ENCODE data around the gene ARHGAP23.
"Not testable (repeated sequence)": the region's sequence is repeated elsewhere in the genome, so short reads cannot be mapped to it uniquely, and the experiment has no call there.

Gene ARHGAP23

DNA sequence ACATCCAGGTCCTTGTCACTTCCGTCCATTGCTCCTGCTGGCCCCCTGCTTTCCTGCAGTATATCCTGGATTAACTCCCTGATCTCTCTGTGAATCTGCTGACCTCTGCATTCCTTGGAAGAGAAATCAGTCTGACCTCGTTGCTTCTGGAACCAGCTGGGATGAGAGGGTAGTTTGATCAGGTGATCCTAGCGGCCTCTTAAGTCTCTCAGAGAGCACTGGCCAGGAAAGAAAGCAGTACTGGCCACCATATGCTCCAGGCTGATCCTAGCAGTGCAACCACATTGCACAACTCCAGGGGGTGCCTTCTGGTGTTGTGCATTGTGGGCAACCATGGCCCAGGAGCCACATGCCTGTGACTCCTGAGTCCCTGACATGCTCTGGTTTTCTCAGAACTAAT, 79.2 kb downstream of the ARHGAP23 start:
- DNase-seq (ENCODE audit: insufficient read length, low spot score) (no peak), FAIRE-seq (no peak)
- TF ChIP-seq POLR2AphosphoS5 (IDR thresholded peaks at IDR 0.05; ENCODE audit: low read depth, low read length), result no peak
- TF ChIP-seq POLR2A (IDR thresholded peaks at IDR 0.05; ENCODE audit: low read depth, low read length), result no peak
- no peak for TF ChIP-seq PAX5 (IDR thresholded peaks at IDR 0.05; ENCODE audit: insufficient read depth, low read length, severe bottlenecking)
- no peak for TF ChIP-seq SPI1 (IDR thresholded peaks at IDR 0.05; ENCODE audit: low read depth, low read length)
- no peak for TF ChIP-seq POU2F2 (IDR thresholded peaks at IDR 0.05; ENCODE audit: low read depth, low read length)
- TF ChIP-seq TAF1 (IDR thresholded peaks at IDR 0.05; ENCODE audit: low read depth, low read length), result no peak

DNA sequence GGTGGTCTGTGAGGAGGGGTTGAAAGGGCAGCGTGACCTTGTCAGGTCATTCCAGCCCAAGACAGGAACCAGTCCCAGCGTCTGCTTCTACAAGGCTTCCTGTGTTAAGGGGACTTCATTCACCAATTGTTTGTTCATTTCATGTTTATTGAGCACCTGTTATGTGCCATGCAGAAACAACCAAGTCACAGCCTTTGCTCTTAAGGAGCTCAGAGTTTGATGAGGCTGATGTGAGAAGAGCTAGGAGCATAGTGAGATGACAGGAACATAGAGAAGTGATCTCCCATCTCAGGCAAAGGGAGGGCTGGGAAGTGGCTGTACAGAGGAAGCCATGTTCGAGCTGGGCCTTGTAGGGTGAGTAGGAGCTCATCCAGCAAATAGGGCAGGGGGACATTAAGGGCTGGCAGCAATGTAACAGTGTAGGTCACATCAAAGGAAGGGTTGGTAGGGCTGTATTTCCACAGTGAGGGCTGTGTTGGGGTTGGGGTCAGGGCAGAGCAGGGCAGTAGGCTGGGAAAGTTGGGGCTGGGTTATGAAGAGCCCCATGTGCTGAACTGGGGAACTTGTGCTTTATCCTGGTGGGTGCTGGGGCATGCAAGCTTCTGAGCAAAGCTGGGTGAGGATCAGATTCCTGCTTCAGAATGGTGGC, 79.8 kb downstream of the ARHGAP23 start:
- TF ChIP-seq POLR2AphosphoS5 (IDR thresholded peaks at IDR 0.05; ENCODE audit: low read depth, low read length) (no peak), SPI1 (IDR thresholded peaks at IDR 0.05; ENCODE audit: low read depth, low read length) (no peak), PAX5 (IDR thresholded peaks at IDR 0.05; ENCODE audit: insufficient read depth, low read length, severe bottlenecking) (no peak), TAF1 (IDR thresholded peaks at IDR 0.05; ENCODE audit: low read depth, low read length) (no peak), POU2F2 (IDR thresholded peaks at IDR 0.05; ENCODE audit: low read depth, low read length) (no peak), POLR2A (IDR thresholded peaks at IDR 0.05; ENCODE audit: low read depth, low read length) (no peak)
- no peak for DNase-seq (ENCODE audit: insufficient read length, low spot score)
- FAIRE-seq, result no peak

DNA sequence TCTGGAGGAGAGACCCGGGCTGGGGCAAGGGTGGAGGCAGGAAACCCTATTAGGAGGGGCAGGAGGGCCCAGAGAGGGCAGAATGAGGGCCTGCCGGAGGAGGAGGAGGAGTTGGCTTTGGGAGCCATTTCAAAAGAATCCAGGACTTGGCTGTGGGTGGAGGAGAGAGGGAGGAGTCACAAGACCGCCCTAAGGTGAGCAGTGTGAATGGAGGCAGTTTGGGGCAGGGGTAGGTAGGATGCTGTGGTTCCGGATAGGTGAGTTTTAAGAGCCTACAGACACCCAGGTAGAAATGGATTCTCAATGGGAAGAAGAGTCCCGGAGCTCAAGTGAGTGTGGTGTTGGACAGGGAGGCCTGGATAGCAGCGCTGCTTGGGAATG, 80.3 kb downstream of the ARHGAP23 start:
- DNase-seq (ENCODE audit: insufficient read length, low spot score) (no peak), FAIRE-seq (no peak)
- TF ChIP-seq POLR2A (IDR thresholded peaks at IDR 0.05; ENCODE audit: low read depth, low read length), result no peak
- TF ChIP-seq SPI1 (IDR thresholded peaks at IDR 0.05; ENCODE audit: low read depth, low read length), result no peak
- TF ChIP-seq PAX5 (IDR thresholded peaks at IDR 0.05; ENCODE audit: insufficient read depth, low read length, severe bottlenecking), result no peak

DNA sequence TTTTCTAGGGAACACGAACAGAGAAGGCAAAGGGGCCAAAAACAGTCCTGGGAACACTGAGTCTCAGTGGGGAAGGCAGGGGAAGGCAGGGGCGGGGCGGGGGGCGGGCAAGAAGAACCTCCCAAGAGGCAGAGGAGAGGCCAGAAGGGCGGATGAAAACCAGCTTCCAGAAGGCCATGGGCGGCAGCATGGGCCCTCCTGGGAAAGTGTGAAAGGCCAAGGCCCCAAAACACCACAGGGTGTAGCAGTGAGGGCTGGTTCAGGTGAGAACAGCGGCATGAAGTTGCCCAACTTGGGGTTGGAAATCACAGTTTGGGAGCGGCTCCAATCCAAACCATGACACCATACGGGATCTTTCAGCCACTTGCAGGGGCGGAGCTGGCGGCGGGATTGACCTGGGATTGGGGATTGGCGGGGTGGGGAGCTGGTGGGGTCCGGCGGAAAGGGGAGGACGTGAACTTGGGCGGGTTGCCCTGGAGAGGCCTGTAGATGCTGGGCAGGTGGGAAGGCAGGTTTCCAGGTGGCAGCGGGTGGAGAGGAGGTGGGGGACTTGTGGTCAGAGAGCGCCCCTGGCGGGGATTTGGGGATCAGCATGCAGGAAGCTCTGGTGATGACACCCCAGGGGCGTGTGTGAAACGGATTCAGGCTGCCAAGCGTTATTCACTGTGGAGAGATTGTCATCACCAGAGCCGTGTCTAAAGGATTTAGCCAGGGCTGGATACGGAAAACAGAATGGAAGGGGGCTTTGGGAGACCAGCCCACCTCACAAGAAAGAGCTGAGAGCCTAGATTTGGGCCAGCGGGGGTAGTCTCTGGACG, 80.9 kb downstream of the ARHGAP23 start:
- FAIRE-seq (no peak), DNase-seq (ENCODE audit: insufficient read length, low spot score) (peak; percentile 94)
- no peak for TF ChIP-seq TAF1 (IDR thresholded peaks at IDR 0.05; ENCODE audit: low read depth, low read length)
- no peak for TF ChIP-seq SPI1 (IDR thresholded peaks at IDR 0.05; ENCODE audit: low read depth, low read length)
- no peak for TF ChIP-seq POU2F2 (IDR thresholded peaks at IDR 0.05; ENCODE audit: low read depth, low read length)
- TF ChIP-seq PAX5 (IDR thresholded peaks at IDR 0.05; ENCODE audit: insufficient read depth, low read length, severe bottlenecking), result no peak
- no peak for TF ChIP-seq POLR2A (IDR thresholded peaks at IDR 0.05; ENCODE audit: low read depth, low read length)
- no peak for TF ChIP-seq POLR2AphosphoS5 (IDR thresholded peaks at IDR 0.05; ENCODE audit: low read depth, low read length)

DNA sequence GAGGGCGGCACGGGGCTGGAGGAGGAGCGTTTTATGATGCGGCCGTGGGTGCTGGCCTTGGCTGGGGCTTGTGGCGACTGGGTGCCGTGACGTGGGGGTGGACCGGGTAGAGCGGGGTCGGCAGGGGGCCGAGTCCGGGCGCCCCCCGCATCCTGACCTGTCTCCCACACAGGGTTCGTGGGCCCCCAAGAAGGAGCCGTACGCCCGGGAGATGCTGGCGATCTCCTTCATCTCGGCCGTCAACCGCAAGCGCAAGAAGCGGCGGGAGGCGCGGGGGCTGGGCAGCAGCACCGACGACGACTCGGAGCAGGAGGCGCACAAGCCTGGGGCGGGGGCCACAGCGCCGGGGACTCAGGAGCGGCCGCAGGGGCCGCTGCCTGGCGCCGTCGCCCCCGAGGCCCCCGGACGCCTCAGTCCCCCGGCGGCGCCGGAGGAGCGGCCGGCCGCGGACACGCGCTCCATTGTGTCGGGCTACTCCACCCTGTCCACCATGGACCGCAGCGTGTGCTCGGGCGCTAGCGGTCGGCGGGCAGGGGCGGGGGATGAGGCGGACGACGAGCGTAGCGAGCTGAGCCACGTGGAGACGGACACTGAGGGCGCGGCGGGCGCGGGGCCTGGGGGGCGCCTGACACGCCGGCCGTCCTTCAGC, 81.6 kb downstream of the ARHGAP23 start:
- DNase-seq (ENCODE audit: insufficient read length, low spot score), result no peak
- FAIRE-seq, result no peak
- TF ChIP-seq POU2F2 (IDR thresholded peaks at IDR 0.05; ENCODE audit: low read depth, low read length) (no peak), POLR2A (IDR thresholded peaks at IDR 0.05; ENCODE audit: low read depth, low read length) (no peak), SPI1 (IDR thresholded peaks at IDR 0.05; ENCODE audit: low read depth, low read length) (no peak), POLR2AphosphoS5 (IDR thresholded peaks at IDR 0.05; ENCODE audit: low read depth, low read length) (no peak), PAX5 (IDR thresholded peaks at IDR 0.05; ENCODE audit: insufficient read depth, low read length, severe bottlenecking) (no peak), TAF1 (IDR thresholded peaks at IDR 0.05; ENCODE audit: low read depth, low read length) (no peak)

DNA sequence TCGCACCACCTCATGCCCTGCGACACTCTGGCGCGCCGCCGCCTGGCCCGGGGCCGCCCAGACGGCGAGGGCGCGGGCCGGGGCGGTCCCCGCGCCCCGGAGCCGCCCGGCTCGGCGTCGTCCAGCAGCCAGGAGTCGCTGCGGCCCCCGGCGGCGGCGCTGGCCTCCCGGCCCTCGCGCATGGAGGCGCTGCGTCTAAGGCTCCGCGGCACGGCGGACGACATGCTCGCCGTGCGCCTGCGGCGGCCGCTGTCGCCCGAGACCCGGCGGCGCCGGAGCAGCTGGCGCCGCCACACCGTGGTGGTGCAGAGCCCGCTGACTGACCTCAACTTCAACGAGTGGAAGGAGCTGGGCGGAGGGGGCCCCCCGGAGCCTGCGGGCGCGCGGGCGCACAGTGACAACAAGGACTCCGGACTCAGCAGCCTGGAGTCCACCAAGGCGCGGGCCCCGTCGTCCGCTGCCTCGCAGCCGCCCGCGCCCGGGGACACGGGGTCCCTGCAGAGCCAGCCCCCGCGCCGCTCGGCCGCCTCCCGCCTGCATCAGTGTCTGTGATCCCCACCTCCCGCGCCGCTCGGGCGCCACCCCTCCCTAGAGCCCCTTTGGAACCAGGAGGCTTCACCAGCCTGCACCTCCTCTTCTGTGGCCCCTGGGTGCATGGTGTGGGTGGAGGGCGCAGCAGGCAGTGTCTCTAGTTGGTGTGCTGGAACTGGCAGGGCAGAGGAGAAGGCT, 82.3 kb downstream of the ARHGAP23 start:
- FAIRE-seq (no peak), DNase-seq (ENCODE audit: insufficient read length, low spot score) (peak; percentile 48)
- TF ChIP-seq POU2F2 (IDR thresholded peaks at IDR 0.05; ENCODE audit: low read depth, low read length), result no peak
- no peak for TF ChIP-seq PAX5 (IDR thresholded peaks at IDR 0.05; ENCODE audit: insufficient read depth, low read length, severe bottlenecking)
- TF ChIP-seq TAF1 (IDR thresholded peaks at IDR 0.05; ENCODE audit: low read depth, low read length), result no peak
- TF ChIP-seq POLR2A (IDR thresholded peaks at IDR 0.05; ENCODE audit: low read depth, low read length), result no peak
- no peak for TF ChIP-seq POLR2AphosphoS5 (IDR thresholded peaks at IDR 0.05; ENCODE audit: low read depth, low read length)
- TF ChIP-seq SPI1 (IDR thresholded peaks at IDR 0.05; ENCODE audit: low read depth, low read length), result no peak

DNA sequence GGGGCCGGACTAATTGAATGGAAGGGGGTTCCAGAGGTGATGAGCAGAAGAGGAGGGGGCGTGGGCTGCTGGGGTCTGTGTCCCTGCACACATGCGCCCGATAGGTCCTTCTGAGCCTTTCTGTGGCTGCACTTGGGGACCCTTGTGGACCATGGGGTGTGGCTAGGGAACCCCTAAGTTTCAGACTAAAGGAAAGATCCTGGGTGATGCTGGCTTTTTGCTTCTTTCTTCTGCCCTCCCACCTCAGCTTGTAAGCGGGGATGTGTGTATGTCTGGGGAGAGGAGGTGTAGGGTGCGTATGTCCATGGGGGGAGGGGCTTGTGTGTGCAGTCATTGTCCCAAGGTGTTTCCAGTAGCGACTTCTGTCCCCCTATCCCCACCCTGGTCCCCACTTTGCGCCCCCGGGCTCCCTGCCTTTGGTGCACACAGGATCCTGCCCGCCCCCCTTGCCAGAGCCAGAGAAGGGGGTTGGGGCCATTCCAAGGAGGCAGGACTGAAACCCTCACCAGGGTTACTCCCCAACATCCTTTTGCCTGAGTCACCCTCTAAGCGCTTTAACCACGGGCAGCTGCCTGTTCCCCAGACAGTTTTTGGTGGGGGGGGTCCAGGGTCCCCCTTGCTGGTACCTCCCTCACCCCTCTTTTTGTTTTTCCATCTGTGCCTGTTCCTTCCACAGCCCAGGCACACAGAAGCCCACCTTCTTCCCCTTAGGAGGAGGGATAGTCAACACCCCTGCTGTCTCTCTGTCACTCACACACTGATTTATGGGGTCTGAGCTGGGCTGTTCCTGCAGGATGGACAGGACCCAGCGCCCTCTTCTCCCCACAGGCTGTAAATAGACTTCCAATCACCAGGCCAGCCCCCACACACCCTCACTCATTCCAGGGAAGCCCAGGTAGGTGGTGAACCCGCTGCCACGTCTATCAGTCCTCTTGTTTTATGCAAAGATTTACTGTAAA, 83.2 kb downstream of the ARHGAP23 start:
- DNase-seq (ENCODE audit: insufficient read length, low spot score) (no peak), FAIRE-seq (no peak)
- TF ChIP-seq POLR2A (IDR thresholded peaks at IDR 0.05; ENCODE audit: low read depth, low read length) (no peak), TAF1 (IDR thresholded peaks at IDR 0.05; ENCODE audit: low read depth, low read length) (no peak), SPI1 (IDR thresholded peaks at IDR 0.05; ENCODE audit: low read depth, low read length) (no peak)

DNA sequence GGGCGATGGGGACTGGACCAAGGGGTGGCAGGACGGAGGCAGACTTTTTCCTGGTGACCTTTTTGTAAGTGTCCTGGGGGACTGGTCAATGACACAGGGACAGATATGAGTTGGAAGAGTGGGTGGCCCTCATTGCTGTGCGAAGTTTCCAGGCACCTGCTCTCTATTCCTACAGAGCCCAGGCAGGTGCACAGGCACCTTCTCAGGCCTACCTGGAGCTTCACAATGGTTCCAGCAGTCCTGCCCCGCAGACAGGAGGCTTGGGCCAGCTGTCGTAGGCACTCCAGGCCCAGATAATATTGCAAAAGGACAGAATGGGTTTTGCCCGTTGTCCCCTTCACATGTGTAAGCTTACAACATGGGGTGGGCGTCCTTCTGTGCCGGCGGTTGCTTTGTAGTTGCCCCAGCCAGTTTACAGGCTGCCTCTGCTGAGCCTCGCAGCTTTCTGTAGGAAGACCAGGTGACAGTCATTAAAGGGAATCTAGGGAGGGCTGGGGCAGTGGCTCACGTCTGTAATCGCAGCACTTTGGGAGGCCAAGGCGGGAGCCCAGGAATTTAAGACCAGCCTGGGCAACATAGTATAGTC, 84.3 kb downstream of the ARHGAP23 start:
- no peak for DNase-seq (ENCODE audit: insufficient read length, low spot score)
- FAIRE-seq, result no peak
- no peak for TF ChIP-seq POU2F2 (IDR thresholded peaks at IDR 0.05; ENCODE audit: low read depth, low read length)
- no peak for TF ChIP-seq TAF1 (IDR thresholded peaks at IDR 0.05; ENCODE audit: low read depth, low read length)
- TF ChIP-seq SPI1 (IDR thresholded peaks at IDR 0.05; ENCODE audit: low read depth, low read length), result no peak
- no peak for TF ChIP-seq PAX5 (IDR thresholded peaks at IDR 0.05; ENCODE audit: insufficient read depth, low read length, severe bottlenecking)
- TF ChIP-seq POLR2A (IDR thresholded peaks at IDR 0.05; ENCODE audit: low read depth, low read length), result no peak
- no peak for TF ChIP-seq POLR2AphosphoS5 (IDR thresholded peaks at IDR 0.05; ENCODE audit: low read depth, low read length)

DNA sequence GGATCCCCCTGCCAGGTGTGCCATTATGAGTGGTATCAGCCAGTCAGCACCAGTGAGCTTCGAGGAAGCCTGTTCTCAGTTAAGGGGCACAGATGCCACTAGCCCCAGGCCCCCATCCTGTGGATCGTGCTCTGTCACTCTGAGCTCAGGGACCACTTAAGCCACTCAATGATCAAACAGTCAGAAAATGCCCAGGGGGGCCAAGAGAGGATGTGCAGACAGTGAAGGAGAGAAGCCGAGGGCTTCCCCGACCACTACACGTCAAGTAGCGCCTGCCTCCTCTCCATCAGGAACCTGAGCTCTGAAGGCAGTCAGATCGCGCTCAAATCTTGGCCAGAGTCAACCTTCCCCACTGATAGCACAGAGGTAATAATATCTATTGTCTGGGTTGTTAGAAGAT, 98.3 kb downstream of the ARHGAP23 start:
- not testable (repeated sequence) for DNase-seq (ENCODE audit: insufficient read length, low spot score); FAIRE-seq

DNA sequence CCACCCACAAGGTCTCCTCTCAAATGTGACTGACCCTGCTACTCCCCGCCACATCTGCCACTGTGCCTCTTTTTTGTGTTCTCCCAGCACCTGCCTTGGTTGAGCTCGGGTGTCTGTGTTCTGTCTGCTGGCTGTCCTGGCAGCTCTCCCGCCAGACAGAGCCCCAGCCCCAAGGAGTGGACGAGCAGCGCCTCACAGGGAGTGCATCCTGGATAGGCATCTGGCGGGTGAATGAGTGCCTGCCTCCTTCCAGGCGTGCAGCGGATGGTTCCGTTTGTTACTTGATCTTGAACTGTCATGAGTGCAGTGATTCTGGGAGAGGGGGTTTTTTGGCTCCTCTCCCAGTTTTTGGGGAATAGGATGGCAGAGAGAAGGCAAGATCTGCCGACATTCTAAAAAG, 99.9 kb downstream of the ARHGAP23 start:
- not testable (repeated sequence) for DNase-seq (ENCODE audit: insufficient read length, low spot score); FAIRE-seq

DNA sequence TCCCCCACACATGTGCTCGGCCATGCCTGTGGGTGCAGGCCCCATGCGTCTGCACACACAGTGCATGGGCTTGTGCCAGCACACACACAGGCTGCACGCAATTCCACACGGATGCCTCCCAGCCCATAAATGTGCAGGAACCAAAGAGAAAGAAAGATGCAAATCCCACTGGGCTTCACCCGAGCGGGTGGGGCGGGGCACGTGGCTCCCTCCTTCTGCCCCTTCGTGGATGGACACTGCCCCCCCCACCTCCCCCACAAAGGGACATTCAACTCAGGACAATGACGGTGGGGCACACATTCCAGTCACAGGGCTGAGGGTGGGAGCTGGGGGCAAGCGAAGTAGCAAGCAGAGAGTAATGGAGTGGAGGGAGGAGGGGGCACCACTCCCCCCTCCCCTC, 102.6 kb downstream of the ARHGAP23 start:
- not testable (repeated sequence) for FAIRE-seq; DNase-seq (ENCODE audit: insufficient read length, low spot score)

DNA sequence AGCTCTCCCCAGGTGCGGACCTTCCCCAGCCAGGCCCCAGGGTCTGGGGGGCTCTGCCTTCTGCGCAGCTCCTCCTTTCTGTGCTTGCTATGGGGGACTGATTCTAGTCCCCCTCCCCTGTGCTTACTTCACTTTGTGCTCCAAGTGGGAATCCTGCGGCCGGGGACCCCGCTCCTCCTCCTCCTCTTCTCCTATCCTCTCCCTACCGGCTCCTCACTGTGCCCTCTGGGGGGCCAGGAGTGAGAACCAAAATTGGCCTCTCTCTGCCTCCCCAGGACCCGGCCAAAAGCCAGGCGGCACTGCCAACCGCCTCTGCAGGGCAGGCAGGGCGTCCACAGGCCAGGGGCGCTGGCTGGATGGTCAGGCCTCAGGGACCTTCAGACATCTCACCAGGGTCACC, 103.5 kb downstream of the ARHGAP23 start:
- not testable (repeated sequence) for FAIRE-seq; DNase-seq (ENCODE audit: insufficient read length, low spot score)
